HG03432 (cell line): ENCODE results near the gene MAN1C1.
A peak's percentile ranks its signal among the peaks of the same experiment; 100 is the strongest.

Source experiments
- ATAC-seq: cut with Tn5 transposase; IDR thresholded peaks from one replicate; pipeline ENCODE4 v1.9.1; 2021; ENCODE audit warnings: mild to moderate bottlenecking, moderate library complexity; ENCODE audit not compliant: unreplicated experiment

Gene MAN1C1

GRCh38 chr1:25675729-25676476, 59.3 kb downstream of the MAN1C1 start:
- peak; percentile 94 for ATAC-seq

- ATAC-seq: no peak
Measured at GRCh38 chr1:25676488-25676887, 59.9 kb downstream of the MAN1C1 start.

DNA sequence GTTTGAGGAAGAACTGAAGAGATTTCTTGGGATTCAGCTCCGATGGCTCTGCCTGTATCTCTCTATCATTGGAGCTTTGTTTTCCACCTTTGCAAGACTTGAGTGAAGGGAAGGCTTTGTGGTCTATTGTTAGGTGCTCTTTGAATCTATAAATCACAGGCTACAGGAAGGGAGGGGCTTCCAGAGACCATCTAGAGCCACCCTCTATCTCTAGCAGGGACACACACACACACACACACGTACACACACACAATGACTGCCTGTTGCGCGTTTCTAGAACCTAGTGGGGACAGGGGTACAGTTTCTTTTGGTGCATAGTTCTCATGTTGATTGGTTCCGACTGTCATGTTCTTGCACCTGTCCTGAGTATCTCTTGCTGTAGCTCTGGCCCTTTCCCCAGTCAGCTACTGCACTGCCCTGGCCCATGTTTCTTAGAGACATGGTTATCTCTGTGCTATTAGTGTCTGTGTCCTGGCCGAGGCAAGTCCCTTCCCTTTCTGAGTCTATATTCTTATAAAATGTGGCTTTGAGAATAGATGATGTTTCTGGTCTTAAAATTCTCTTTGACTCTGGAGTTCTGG, 60.7 kb downstream of the MAN1C1 start:
- ATAC-seq: no peak

GRCh38 chr1:25679171-25679570, 62.6 kb downstream of the MAN1C1 start:
- no peak for ATAC-seq

GRCh38 chr1:25680701-25681100, 64.1 kb downstream of the MAN1C1 start:
- ATAC-seq: no peak

DNA sequence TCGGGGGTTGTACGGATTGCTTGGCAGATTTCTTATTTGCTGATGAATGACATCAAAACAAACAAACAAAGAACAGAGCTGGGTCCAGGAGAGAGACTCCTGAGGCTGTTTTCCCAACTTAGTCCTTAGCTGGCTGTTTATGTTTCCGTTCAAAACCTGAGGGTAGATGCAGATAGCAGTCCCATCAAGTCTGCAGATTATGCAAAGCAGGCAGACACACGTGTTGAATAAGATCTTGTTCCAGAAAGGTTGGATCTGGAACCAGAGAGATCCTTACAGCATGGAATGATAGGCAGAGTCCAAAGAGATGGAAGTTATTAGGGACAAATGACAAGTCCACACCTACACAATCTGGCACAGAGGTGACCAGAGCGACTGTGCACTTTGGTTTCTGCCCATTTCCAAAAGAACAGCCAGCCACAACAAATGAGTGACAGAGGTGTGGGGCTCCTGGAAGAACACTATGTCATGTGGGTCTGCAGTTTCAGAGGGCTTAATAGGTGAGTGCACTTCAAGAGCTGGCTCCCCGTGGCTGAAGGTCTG, 65.5 kb downstream of the MAN1C1 start:
- no peak for ATAC-seq

- no peak for ATAC-seq
Measured at GRCh38 chr1:25683177-25683576, 66.6 kb downstream of the MAN1C1 start.

DNA sequence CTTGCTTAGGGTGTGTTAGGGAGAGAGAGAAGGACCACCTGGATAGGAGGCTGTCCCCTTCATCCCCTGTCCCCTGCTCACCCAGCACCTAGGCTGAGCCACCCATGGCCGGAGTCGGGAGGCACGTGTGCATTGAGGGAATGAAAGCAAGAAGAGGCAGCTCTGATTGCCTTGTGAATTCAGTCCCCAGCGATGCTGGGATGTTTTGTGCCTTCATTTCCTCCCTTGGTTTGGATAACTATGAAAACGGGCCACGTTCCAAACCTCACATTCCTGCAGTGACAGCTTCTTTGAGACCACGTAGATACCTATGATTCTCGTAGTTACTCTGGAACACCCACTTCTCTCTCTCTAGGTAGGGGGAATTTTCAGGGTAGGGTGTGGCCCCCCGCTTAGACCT, 67.1 kb downstream of the MAN1C1 start:
- no peak for ATAC-seq

- ATAC-seq: no peak
Measured at GRCh38 chr1:25684216-25684965, 67.8 kb downstream of the MAN1C1 start.

- no peak for ATAC-seq
Measured at GRCh38 chr1:25685211-25685750, 68.7 kb downstream of the MAN1C1 start.

DNA sequence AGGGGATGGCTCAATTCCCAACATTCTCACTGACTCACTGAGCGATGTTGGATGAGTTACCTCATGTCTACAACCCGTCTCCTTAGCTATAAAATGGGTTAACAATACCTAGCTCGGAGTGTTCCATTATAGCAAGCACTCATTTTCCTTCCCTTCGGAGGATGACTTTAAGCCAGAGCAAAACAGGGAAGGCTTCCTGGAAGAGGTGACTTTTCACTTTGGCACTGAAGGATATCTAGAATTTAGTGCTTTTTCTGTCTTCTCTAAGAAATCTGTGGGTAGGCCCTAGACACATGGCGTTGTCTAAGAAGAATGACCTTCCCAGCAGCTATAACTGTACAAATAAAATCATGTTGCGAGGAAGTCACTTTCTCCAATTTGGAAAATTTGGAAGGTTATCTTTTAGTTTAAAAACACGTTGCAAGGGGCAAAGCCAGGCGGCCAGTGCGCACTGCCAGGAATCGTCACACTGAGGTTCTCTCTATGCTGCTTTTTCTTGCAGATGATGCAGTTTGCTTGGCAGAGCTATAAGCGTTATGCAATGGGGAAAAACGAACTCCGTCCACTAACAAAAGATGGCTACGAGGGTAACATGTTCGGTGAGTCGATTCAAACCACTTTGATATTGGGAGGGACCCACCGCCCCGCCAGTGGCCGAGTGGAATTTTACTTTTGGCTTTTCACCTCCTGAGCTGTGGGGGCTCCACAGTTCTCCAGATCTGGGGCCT, 69.5 kb downstream of the MAN1C1 start:
- no peak for ATAC-seq

DNA sequence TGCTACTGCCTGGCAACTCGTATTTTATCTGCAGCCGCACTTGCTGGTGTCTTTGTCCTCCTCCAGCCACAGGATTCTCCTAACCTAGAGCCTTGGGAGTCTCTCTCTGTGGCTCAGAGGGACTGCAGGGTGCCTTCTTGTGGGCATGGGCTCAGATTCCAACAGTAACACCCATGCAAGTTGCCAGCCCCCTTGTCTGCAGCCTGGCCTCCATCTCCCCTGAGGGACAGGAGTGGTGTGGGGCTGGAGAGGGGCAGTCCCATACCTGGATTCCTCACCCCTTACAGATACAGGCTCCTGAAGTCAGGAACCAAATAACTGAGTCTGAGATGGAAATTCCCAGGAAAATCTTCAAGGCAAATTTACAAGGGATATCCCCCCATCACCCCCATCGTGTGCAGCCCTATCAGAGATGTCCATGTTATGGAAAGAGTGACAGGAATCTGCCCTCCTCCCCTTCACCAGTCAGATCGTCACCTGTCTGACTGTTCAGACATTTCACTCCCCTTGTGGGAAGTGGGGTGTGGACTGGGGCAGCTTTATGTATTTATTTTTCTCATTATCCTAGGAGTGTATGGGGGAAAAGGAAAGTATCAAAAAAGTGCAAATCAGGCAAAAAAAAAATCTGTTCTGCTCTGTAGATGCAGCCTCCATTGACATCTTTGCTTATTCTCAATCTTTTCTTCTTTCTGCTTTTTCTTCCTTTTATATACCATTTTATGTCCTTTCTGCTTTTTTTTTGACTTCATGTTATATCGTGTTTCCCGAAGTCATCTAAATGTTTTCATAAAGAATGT, 70.8 kb downstream of the MAN1C1 start:
- ATAC-seq: no peak

DNA sequence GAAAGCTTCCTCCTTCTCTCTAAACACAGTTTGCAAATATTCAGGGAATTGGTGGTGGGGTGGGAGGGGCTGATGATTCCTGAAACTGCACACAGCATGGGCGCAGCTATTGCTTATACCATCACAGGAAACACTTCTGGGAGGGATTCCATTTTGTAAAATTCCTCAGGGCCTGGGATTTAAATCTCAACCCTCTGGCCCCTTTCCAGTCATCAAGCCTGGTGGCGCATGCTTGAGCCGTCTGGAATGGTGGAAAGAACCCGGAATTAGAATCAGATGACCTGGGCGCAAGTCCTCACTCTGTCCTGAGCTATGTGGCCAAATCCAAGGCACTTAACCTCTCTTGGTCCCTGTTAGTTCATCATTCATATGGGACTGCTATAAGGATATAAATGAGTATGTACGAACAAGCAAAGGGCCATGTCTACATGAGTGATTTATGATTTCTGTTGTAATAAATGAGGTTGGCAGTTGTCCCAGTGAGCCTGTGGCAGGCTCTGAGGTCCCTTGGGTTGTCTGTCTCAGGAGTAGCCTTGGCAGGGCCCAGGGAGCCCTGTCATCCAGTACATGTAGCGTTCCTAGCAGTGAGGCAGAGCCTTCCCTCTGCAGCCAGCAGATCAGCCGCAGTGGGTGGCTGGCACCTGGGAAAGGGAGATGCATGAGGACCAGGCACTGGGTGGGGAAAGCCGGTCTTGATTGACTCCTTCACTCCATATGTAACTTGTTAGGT, 72.0 kb downstream of the MAN1C1 start:
- ATAC-seq: no peak

- no peak for ATAC-seq
Measured at GRCh38 chr1:25689686-25690381, 73.2 kb downstream of the MAN1C1 start.

DNA sequence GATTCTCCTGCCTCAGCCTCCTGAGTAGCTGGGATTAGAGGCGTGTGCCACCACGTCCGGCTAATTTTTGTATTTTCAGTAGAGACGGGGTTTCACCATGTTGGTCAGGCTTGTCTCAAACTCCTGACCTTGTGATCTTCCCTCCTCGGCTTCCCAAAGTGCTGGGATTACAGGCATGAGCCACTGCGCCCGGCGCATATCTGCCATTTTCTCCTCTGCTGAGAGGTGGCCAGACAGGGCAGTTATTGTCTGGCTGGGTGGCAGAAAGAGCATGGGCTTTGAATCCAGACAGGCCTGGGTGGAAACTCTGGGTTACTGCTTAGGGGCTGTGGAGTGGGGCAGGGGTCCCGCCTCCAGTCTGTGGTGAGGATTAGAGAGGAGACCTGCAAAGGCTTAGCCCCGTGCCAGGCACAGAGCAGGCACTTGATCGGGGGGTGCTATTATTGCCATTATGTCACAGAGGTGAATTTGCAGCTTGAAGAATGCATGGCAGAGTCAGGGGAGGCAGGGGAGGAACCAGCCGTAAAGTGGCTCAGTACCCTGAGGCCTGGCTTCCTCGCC, 73.9 kb downstream of the MAN1C1 start:
- no peak for ATAC-seq

DNA sequence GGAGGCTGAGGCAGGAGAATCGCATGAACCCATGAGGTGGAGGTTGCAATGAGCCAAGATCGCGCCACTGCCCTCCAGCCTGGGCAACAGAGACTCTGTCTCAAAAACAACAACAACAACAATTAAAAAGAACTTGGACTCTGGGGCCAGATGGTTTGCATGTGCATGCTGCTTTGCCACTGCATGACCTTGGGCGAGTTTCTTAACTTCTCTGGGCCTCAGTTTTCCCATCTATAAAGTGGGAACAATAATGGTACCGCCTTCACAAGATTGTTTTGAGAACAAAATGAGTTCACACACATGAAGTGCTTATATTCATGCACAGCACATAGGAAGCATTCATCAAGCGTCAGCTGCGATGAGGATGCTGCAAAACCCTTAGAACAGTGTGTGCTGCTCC, 74.6 kb downstream of the MAN1C1 start:
- no peak for ATAC-seq

DNA sequence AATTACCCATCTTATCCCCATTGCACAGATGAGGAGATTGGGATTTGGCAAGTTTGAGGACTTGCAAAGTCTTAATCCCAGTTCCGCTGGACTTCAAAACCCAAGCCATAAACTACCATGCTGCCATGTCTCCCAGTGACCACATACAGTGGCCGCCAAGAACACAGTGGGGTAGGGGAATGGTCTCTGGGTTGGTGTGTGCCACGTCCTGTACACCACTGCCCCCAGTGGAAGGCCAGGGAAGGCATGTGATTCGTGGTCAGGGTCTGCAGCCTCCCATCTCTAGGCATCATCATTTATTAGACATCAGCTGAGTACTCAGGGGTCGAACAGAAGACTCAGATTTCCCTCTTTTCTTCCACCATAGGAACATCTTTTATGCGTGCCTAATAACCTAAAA, 76.0 kb downstream of the MAN1C1 start:
- ATAC-seq: no peak

DNA sequence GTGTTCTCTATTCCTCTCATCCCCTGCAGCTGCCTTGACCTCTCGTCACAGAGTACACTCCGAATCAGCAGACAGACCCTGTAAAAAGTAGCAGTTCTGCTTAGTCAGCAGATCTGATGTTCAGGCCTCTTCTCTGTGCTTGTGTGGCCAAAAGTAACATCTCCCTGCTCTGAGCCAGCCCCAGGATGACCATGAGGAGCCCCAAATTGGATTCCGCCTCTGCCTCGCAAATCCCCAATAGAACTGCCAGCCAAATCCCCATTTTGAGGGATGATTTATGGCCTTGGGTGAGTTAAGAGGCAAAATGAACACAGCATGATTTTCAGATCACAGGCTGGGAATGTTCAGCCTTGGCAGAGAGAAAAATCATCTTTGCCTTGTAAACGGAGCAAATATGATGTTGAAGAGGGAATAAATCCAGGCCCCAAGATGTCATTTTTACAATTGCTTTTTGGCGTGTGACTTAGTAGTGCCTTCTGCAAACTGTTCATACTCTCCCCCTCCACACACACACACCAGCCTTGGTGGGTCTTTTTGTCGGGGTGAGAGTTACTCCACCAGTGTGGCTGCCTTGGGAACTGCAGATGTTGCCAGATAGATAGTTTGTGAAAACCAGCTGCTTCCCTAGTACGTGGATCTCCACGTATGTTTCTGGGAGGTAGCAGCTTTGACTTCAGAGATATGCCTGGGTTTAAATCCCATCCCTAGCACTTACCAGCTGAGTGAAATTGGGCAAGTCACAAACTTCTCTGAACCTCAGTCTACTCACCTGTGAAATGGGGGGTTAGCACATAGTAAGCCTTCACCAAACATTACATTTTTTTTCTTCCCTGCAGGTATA, 77.8 kb downstream of the MAN1C1 start:
- no peak for ATAC-seq
